Muscle layer of duodenum (tissue), 2 donors: Measurements from ENCODE around the gene SLC35E1.
A peak's percentile ranks its signal among the peaks of the same experiment; 100 is the strongest.

Experiments
- H3K27ac ChIP-seq: one replicate; pipeline ENCODE4 v1.7.0; 2013; ENCODE audit warnings: mild to moderate bottlenecking, low read length
- H3K27me3 ChIP-seq: one replicate; pipeline ENCODE4 v1.7.0; 2013; ENCODE audit warnings: low read depth, mild to moderate bottlenecking, control low read depth, low read length
- H3K36me3 ChIP-seq, 2 donors: one replicate each; pipeline ENCODE4 v1.7.0; 2013; ENCODE audit warnings: low read length in 2 of 2, control low read depth in 1 of 2, mild to moderate bottlenecking in 1 of 2; ENCODE audit not compliant: insufficient read depth in 2 of 2, control insufficient read depth in 1 of 2
- H3K4me1 ChIP-seq, 2 donors: one replicate each; pipeline ENCODE4 v1.7.0; 2013; ENCODE audit warnings: low read length in 2 of 2, mild to moderate bottlenecking in 2 of 2, control low read depth in 1 of 2, moderate library complexity in 1 of 2; ENCODE audit not compliant: insufficient read depth in 2 of 2, control insufficient read depth in 1 of 2
- H3K4me3 ChIP-seq, 2 donors: one replicate each; pipeline ENCODE4 v1.7.0; 2013; ENCODE audit warnings: low read length in 2 of 2, low read depth in 1 of 2, mild to moderate bottlenecking in 1 of 2
- H3K9me3 ChIP-seq, 2 donors: one replicate each; pipeline ENCODE4 v1.7.0; 2013; ENCODE audit warnings: low read length in 2 of 2, control low read depth in 1 of 2, mild to moderate bottlenecking in 1 of 2; ENCODE audit not compliant: control insufficient read depth in 1 of 2
- donor health status: healthy.

The SLC35E1 gene

GRCh38 chr19:16572332-16573211 is at the start of gene SLC35E1:
Gene SLC35E1, minus strand, starts transcription at chr19:16572415. Its CDS starts 51 bp downstream, at chr19:16572364.
- H3K36me3 ChIP-seq: peaks cover 17 to 36% of the 10 kb centered on the region in 2 donors
- H3K9me3 ChIP-seq: no peaks in the 10 kb centered on the region
- peaks cover 19 to 34% of the 10 kb centered on the region in 2 donors for H3K4me1 ChIP-seq
- peak within 1 kb of the TSS; percentile 90 for H3K27ac ChIP-seq
- no peaks in the 10 kb centered on the region for H3K27me3 ChIP-seq
- peak within 1 kb of the TSS; percentile 91 to 97 for H3K4me3 ChIP-seq

GRCh38 chr19:16621165-16621800 is 49.1 kb upstream of the SLC35E1 start:
- Histone ChIP-seq H3K27ac (no peak overlapping the region), H3K9me3 (no peaks in the 10 kb centered on the region), H3K4me3 (no peak overlapping the region), H3K27me3 (no peaks in the 10 kb centered on the region), H3K36me3 (peaks cover 7 to 8% of the 10 kb centered on the region in 2 donors), H3K4me1 (peaks cover 1 to 44% of the 10 kb centered on the region in 2 donors)

GRCh38 chr19:16620584-16620983 is 48.4 kb upstream of the SLC35E1 start:
- no peaks in the 10 kb centered on the region for H3K9me3 ChIP-seq
- peaks cover 7 to 8% of the 10 kb centered on the region in 2 donors for H3K36me3 ChIP-seq
- no peak overlapping the region for H3K27ac ChIP-seq
- peaks cover 0 to 37% of the 10 kb centered on the region in 2 donors for H3K4me1 ChIP-seq
- H3K27me3 ChIP-seq: no peaks in the 10 kb centered on the region
- no peak overlapping the region for H3K4me3 ChIP-seq

GRCh38 chr19:16620018-16620417 is 47.8 kb upstream of the SLC35E1 start:
- Histone ChIP-seq H3K27me3 (no peaks in the 10 kb centered on the region), H3K27ac (no peak overlapping the region), H3K9me3 (no peaks in the 10 kb centered on the region), H3K4me3 (no peak overlapping the region), H3K36me3 (peaks cover 7 to 8% of the 10 kb centered on the region in 2 donors), H3K4me1 (peaks cover 0 to 32% of the 10 kb centered on the region in 2 donors)

GRCh38 chr19:16619457-16619856 is 47.2 kb upstream of the SLC35E1 start:
- Histone ChIP-seq H3K27ac (no peak overlapping the region), H3K27me3 (no peaks in the 10 kb centered on the region), H3K36me3 (peaks cover 2 to 3% of the 10 kb centered on the region in 2 donors), H3K4me1 (peaks cover 0 to 31% of the 10 kb centered on the region in 2 donors), H3K9me3 (no peaks in the 10 kb centered on the region), H3K4me3 (no peak overlapping the region)

- Histone ChIP-seq H3K27ac (no peak overlapping the region), H3K4me1 (peaks cover 0 to 33% of the 10 kb centered on the region in 2 donors), H3K27me3 (no peaks in the 10 kb centered on the region), H3K9me3 (no peaks in the 10 kb centered on the region), H3K36me3 (no peaks in the 10 kb centered on the region), H3K4me3 (no peak overlapping the region)
Measured at GRCh38 chr19:16618248-16618647, 46.0 kb upstream of the SLC35E1 start.

GRCh38 chr19:16615808-16616207 is 43.6 kb upstream of the SLC35E1 start:
- Histone ChIP-seq H3K27ac (no peak overlapping the region), H3K4me3 (no peak overlapping the region), H3K36me3 (no peaks in the 10 kb centered on the region), H3K4me1 (peaks cover 0 to 33% of the 10 kb centered on the region in 2 donors), H3K27me3 (no peaks in the 10 kb centered on the region), H3K9me3 (no peaks in the 10 kb centered on the region)

GRCh38 chr19:16614941-16615340 is 42.7 kb upstream of the SLC35E1 start:
- Histone ChIP-seq H3K27me3 (no peaks in the 10 kb centered on the region), H3K27ac (no peak overlapping the region), H3K9me3 (no peaks in the 10 kb centered on the region), H3K4me3 (no peak overlapping the region), H3K36me3 (no peaks in the 10 kb centered on the region), H3K4me1 (peaks cover 0 to 24% of the 10 kb centered on the region in 2 donors)

GRCh38 chr19:16613841-16614240 is 41.6 kb upstream of the SLC35E1 start:
- no peak overlapping the region for H3K27ac ChIP-seq
- no peaks in the 10 kb centered on the region for H3K27me3 ChIP-seq
- no peaks in the 10 kb centered on the region for H3K36me3 ChIP-seq
- no peaks in the 10 kb centered on the region for H3K9me3 ChIP-seq
- peaks cover under 1 to 13% of the 10 kb centered on the region in 2 donors for H3K4me1 ChIP-seq
- H3K4me3 ChIP-seq: no peak overlapping the region

GRCh38 chr19:16612636-16613035 is 40.4 kb upstream of the SLC35E1 start:
- Histone ChIP-seq H3K4me1 (peaks cover 12 to 16% of the 10 kb centered on the region in 2 donors), H3K27ac (no peak overlapping the region), H3K36me3 (no peaks in the 10 kb centered on the region), H3K4me3 (no peak overlapping the region), H3K27me3 (no peaks in the 10 kb centered on the region), H3K9me3 (no peaks in the 10 kb centered on the region)

- H3K4me1 ChIP-seq: peaks cover 12 to 24% of the 10 kb centered on the region in 2 donors
- no peak overlapping the region for H3K4me3 ChIP-seq
- H3K27ac ChIP-seq: no peak overlapping the region
- no peaks in the 10 kb centered on the region for H3K36me3 ChIP-seq
- H3K9me3 ChIP-seq: no peaks in the 10 kb centered on the region
- no peaks in the 10 kb centered on the region for H3K27me3 ChIP-seq
Measured at GRCh38 chr19:16611121-16611520, 38.9 kb upstream of the SLC35E1 start.
